WTC11 (cell line): ENCODE results near the gene PSMC1. TPM values are rescaled to one million over a fixed set of nuclear protein-coding genes. Genes with fewer than 3 reads are reported as not detected.

Experiments used
- ATAC-seq: fragments of 200-7000 bp; cut with Tn5 transposase; 2 replicates; pipeline ENCODE4 v1.10.0; 2021; ENCODE audit warnings: mild to moderate bottlenecking, moderate library complexity
- CTCF ChIA-PET: fragments of 300-600 bp; sonication (Branson Sonifier 250); formaldehyde crosslinking; loops from one replicate; lab custom pipeline; 2021; ENCODE audit warnings: antibody characterized with exemption; lab: Charles Lee
- POLR2A ChIA-PET: fragments of 350-600 bp; sonication (Branson Sonifier 250); formaldehyde crosslinking; loops from one replicate; lab custom pipeline; 2021; ENCODE audit warnings: antibody characterized with exemption; lab: Charles Lee
- DNase-seq: peaks from one replicate; pipeline ENCODE4 v3.0.0; 2021; ENCODE audit warnings: low spot score
- H3K27ac Mint-ChIP-seq: 2 replicates; pipeline ENCODE4 v1.8.0; 2021; ENCODE audit warnings: mixed read lengths
- H3K27me3 Mint-ChIP-seq: 2 replicates; pipeline ENCODE4 v1.8.0; 2021; ENCODE audit warnings: low read depth, mild to moderate bottlenecking, moderate library complexity, mixed read lengths
- H3K36me3 Mint-ChIP-seq: 2 replicates; pipeline ENCODE4 v1.8.0; 2021; ENCODE audit warnings: mixed read lengths
- H3K4me1 Mint-ChIP-seq: 2 replicates; pipeline ENCODE4 v1.8.0; 2022; ENCODE audit warnings: mixed read lengths
- H3K4me3 Mint-ChIP-seq: 2 replicates; pipeline ENCODE4 v1.8.0; 2021; ENCODE audit warnings: mild to moderate bottlenecking, moderate library complexity, mixed read lengths
- H3K9me3 Mint-ChIP-seq: 2 replicates; pipeline ENCODE4 v1.8.0; 2021; ENCODE audit warnings: mixed read lengths
- ESRRA ChIP-seq: sonication (generic); formaldehyde crosslinking; IDR thresholded peaks from 2 replicates; pipeline ENCODE4 v1.8.1; 2022; ENCODE audit warnings: mild to moderate bottlenecking, missing genetic modification reagents, borderline replicate concordance
- GABPB1 ChIP-seq: sonication (generic); formaldehyde crosslinking; IDR thresholded peaks from 2 replicates; pipeline ENCODE4 v1.8.1; 2023; ENCODE audit warnings: mild to moderate bottlenecking, missing genetic modification reagents
- HMGA2 ChIP-seq: fragments of 250-450 bp; sonication (Bioruptor Pico); IDR thresholded peaks from 2 replicates; pipeline ENCODE4 v1.4.0; 2021; ENCODE audit warnings: mild to moderate bottlenecking, moderate library complexity
- KAT7 ChIP-seq: sonication (generic); formaldehyde crosslinking; IDR thresholded peaks from 2 replicates; pipeline ENCODE4 v1.8.1; 2023; ENCODE audit warnings: missing genetic modification reagents, mild to moderate bottlenecking, borderline replicate concordance
- NFATC4 ChIP-seq: fragments of 250-450 bp; sonication (Bioruptor Pico); IDR thresholded peaks from 2 replicates; pipeline ENCODE4 v1.9.0; 2021; ENCODE audit warnings: mild to moderate bottlenecking
- NFE2L1 ChIP-seq: sonication (generic); formaldehyde crosslinking; IDR thresholded peaks from 2 replicates; pipeline ENCODE4 v1.8.1; 2023; ENCODE audit warnings: missing genetic modification reagents
- NR1H2 ChIP-seq: sonication (generic); formaldehyde crosslinking; IDR thresholded peaks from 2 replicates; pipeline ENCODE4 v1.9.0; 2021; ENCODE audit warnings: mild to moderate bottlenecking, moderate library complexity, missing genetic modification reagents
- NR2C2 ChIP-seq: sonication (generic); formaldehyde crosslinking; IDR thresholded peaks from 2 replicates; pipeline ENCODE4 v1.8.0; 2022; ENCODE audit warnings: mild to moderate bottlenecking, missing genetic modification reagents
- PRRX2 ChIP-seq: fragments of 250-450 bp; sonication (Bioruptor Pico); IDR thresholded peaks from 2 replicates; pipeline ENCODE4 v1.8.0; 2021; ENCODE audit warnings: mild to moderate bottlenecking
- RELA ChIP-seq: sonication (generic); formaldehyde crosslinking; IDR thresholded peaks from 2 replicates; pipeline ENCODE4 v1.8.1; 2022; ENCODE audit warnings: missing genetic modification reagents, mild to moderate bottlenecking, borderline replicate concordance
- TEAD1 ChIP-seq: sonication (generic); formaldehyde crosslinking; IDR thresholded peaks from 2 replicates; pipeline ENCODE4 v1.8.0; 2022; ENCODE audit warnings: mild to moderate bottlenecking, missing genetic modification reagents
- ZNF232 ChIP-seq: sonication (generic); formaldehyde crosslinking; IDR thresholded peaks from 2 replicates; pipeline ENCODE4 v1.8.0; 2022; ENCODE audit warnings: mild to moderate bottlenecking, missing genetic modification reagents
- ZNF317 ChIP-seq: sonication (generic); formaldehyde crosslinking; IDR thresholded peaks from 2 replicates; pipeline ENCODE4 v1.8.1; 2023; ENCODE audit warnings: low read depth, mild to moderate bottlenecking, moderate library complexity, missing genetic modification reagents, borderline replicate concordance
- ZNF416 ChIP-seq: fragments of 250-450 bp; sonication (Bioruptor Pico); IDR thresholded peaks from 2 replicates; pipeline ENCODE4 v1.9.0; 2021; ENCODE audit warnings: mild to moderate bottlenecking, inconsistent platforms
- ZNF423 ChIP-seq: fragments of 250-450 bp; sonication (Bioruptor Pico); IDR thresholded peaks from 2 replicates; pipeline ENCODE4 v2.1.2; 2022; ENCODE audit warnings: mild to moderate bottlenecking, moderate library complexity
- total RNA-seq: library from RNA; stranded (reverse); gene quantifications from 3 replicates; pipeline ENCODE4 v1.2.3, GENCODE V29; 2021
- TF ChIP-seq, protein P1 (sequence below): sonication (generic); formaldehyde crosslinking; IDR thresholded peaks from 2 replicates; pipeline ENCODE4 v1.8.0; 2022; ENCODE audit warnings: mild to moderate bottlenecking, missing genetic modification reagents
- TF ChIP-seq, protein P2 (sequence below): sonication (generic); formaldehyde crosslinking; IDR thresholded peaks from 2 replicates; pipeline ENCODE4 v1.8.0; 2022; ENCODE audit warnings: mild to moderate bottlenecking, missing genetic modification reagents
- TF ChIP-seq, protein P3 (sequence below): sonication (generic); formaldehyde crosslinking; IDR thresholded peaks from 2 replicates; pipeline ENCODE4 v1.8.0; 2022; ENCODE audit warnings: mild to moderate bottlenecking, missing genetic modification reagents
- TF ChIP-seq, protein P4 (sequence below): fragments of 250-450 bp; sonication (Bioruptor Pico); IDR thresholded peaks from 2 replicates; pipeline ENCODE4 v1.9.0; 2021; ENCODE audit warnings: mild to moderate bottlenecking

PSMC1 gene
- total RNA-seq, 1 experiment from 2014 or later: 88.9 TPM

DNA sequence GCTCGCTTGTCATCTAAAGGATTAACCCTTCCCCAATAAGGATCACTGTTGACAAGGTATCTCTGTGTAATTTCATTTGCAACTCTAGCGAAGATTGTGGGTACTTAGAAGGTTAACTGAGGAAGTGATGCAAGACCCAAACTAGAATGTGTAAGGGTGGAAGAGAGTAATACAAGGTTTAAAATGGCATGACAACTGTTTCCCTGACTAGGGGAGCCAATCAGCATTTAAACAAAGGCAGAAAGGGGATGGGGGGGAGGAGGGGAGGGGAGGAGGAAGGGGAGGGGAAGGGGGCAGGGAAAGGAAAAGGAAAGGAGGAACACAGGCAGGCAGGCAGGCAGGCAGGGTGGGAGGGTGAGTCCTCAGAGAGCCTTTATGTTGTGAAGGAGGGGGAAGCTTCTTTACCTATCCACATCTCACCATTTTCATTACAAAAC, 44.3 kb downstream of the PSMC1 start:
- Mint-ChIP-seq H3K9me3 (peaks cover 4% of the 10 kb centered on the region), H3K27ac (peak overlapping the region; percentile 84), H3K4me3 (no peak overlapping the region), H3K27me3 (no peaks in the 10 kb centered on the region; the same call in 1 of the 2 replicates), H3K36me3 (peaks cover 31% of the 10 kb centered on the region)
- no peak for ATAC-seq
- no peak for DNase-seq
- ChIA-PET CTCF (interaction anchor here (0.8 kb wide), 1 partner anchor 212 kb away, joined by 4 read pairs; no protein-coding TSS in a partner anchor), POLR2A (no interaction called here)
- TF ChIP-seq NR1H2 (CRISPR knock-in tag): no peak
- no peak for TF ChIP-seq ZNF416
- TF ChIP-seq NR2C2 (CRISPR knock-in tag): no peak
- TF ChIP-seq, all 79 proteins: peak for 0
- peaks cover 51% of the 10 kb centered on the region for H3K4me1 Mint-ChIP-seq

DNA sequence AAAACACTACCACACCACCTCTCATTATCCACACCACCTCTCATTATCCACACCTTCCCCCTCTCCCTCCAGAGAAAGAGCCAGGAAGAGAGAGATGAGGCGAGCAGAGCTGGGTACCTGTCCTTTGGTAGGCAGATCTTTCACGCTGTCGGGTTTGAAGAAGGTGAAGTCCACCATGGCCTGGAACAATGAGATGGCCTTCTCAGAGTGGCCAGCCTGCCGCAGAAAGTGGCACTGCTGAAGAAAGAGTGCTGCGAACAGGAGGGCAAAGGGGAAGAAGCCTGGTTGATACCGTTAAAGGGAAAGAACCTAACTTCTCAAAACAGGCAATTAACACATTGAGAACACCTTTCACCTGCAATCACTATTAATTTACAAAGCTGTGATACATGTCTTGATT, 44.8 kb downstream of the PSMC1 start:
- TF ChIP-seq ZNF423 (CRISPR knock-in tag) (no peak), NFE2L1 (CRISPR knock-in tag) (no peak), ZNF317 (CRISPR knock-in tag) (no peak), NFATC4 (CRISPR knock-in tag) (no peak), NR1H2 (CRISPR knock-in tag) (no peak), ZNF232 (CRISPR knock-in tag) (no peak), TEAD1 (no peak), RELA (CRISPR knock-in tag) (no peak), PRRX2 (CRISPR knock-in tag) (no peak), GABPB1 (CRISPR knock-in tag) (no peak), HMGA2 (CRISPR knock-in tag) (no peak), ESRRA (CRISPR knock-in tag) (no peak), KAT7 (CRISPR knock-in tag) (no peak)
- TF ChIP-seq, protein P1, sequence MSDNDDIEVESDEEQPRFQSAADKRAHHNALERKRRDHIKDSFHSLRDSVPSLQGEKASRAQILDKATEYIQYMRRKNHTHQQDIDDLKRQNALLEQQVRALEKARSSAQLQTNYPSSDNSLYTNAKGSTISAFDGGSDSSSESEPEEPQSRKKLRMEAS (CRISPR knock-in tag): no peak
- TF ChIP-seq, protein P2, sequence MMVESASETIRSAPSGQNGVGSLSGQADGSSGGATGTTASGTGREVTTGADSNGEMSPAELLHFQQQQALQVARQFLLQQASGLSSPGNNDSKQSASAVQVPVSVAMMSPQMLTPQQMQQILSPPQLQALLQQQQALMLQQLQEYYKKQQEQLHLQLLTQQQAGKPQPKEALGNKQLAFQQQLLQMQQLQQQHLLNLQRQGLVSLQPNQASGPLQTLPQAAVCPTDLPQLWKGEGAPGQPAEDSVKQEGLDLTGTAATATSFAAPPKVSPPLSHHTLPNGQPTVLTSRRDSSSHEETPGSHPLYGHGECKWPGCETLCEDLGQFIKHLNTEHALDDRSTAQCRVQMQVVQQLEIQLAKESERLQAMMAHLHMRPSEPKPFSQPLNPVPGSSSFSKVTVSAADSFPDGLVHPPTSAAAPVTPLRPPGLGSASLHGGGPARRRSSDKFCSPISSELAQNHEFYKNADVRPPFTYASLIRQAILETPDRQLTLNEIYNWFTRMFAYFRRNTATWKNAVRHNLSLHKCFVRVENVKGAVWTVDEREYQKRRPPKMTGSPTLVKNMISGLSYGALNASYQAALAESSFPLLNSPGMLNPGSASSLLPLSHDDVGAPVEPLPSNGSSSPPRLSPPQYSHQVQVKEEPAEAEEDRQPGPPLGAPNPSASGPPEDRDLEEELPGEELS (CRISPR knock-in tag): no peak
- TF ChIP-seq, protein P3, sequence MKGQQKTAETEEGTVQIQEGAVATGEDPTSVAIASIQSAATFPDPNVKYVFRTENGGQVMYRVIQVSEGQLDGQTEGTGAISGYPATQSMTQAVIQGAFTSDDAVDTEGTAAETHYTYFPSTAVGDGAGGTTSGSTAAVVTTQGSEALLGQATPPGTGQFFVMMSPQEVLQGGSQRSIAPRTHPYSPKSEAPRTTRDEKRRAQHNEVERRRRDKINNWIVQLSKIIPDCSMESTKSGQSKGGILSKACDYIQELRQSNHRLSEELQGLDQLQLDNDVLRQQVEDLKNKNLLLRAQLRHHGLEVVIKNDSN (CRISPR knock-in tag): no peak
- TF ChIP-seq, protein P4, sequence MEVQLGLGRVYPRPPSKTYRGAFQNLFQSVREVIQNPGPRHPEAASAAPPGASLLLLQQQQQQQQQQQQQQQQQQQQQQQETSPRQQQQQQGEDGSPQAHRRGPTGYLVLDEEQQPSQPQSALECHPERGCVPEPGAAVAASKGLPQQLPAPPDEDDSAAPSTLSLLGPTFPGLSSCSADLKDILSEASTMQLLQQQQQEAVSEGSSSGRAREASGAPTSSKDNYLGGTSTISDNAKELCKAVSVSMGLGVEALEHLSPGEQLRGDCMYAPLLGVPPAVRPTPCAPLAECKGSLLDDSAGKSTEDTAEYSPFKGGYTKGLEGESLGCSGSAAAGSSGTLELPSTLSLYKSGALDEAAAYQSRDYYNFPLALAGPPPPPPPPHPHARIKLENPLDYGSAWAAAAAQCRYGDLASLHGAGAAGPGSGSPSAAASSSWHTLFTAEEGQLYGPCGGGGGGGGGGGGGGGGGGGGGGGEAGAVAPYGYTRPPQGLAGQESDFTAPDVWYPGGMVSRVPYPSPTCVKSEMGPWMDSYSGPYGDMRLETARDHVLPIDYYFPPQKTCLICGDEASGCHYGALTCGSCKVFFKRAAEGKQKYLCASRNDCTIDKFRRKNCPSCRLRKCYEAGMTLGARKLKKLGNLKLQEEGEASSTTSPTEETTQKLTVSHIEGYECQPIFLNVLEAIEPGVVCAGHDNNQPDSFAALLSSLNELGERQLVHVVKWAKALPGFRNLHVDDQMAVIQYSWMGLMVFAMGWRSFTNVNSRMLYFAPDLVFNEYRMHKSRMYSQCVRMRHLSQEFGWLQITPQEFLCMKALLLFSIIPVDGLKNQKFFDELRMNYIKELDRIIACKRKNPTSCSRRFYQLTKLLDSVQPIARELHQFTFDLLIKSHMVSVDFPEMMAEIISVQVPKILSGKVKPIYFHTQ (CRISPR knock-in tag): no peak
- H3K4me3 Mint-ChIP-seq: no peak overlapping the region
- peak overlapping the region; percentile 84 for H3K27ac Mint-ChIP-seq

More for the DNA sequence above, 44.8 kb downstream of the PSMC1 start:
- ATAC-seq: no peak
- ChIA-PET CTCF (interaction anchor here (0.7 to 1.4 kb wide), 12 partner anchors 12 to 516 kb away, joined by 3 to 21 read pairs (median 4); no protein-coding TSS in a partner anchor), POLR2A (no interaction called here)
- Mint-ChIP-seq H3K27me3 (no peaks in the 10 kb centered on the region; the same call in 1 of the 2 replicates), H3K9me3 (peaks cover 4% of the 10 kb centered on the region), H3K36me3 (peaks cover 30% of the 10 kb centered on the region), H3K4me1 (peaks cover 51% of the 10 kb centered on the region)
- DNase-seq: no peak
